Measurements from ENCODE around the gene TRIM49.
"Not testable (repeated sequence)": the region's sequence is repeated elsewhere in the genome, so short reads cannot be mapped to it uniquely, and the experiment has no call there.

TRIM49 gene

GRCh38 chr11:89808475-89808874 lies at the start of gene TRIM49:
Gene TRIM49, minus strand, starts transcription at chr11:89808575. Its CDS starts 4,106 bp downstream, at chr11:89804469.
- not testable (repeated sequence) for DNase-seq

- not testable (repeated sequence) for DNase-seq
Measured at GRCh38 chr11:89826694-89827093, 18.3 kb upstream of the TRIM49 start.

- not testable (repeated sequence) for DNase-seq
Measured at GRCh38 chr11:89820008-89820407, 11.6 kb upstream of the TRIM49 start.

- not testable (repeated sequence) for DNase-seq
Measured at GRCh38 chr11:89813535-89813934, 5.2 kb upstream of the TRIM49 start.

- DNase-seq = not testable (repeated sequence)
Measured at GRCh38 chr11:89787506-89788063, 20.8 kb downstream of the TRIM49 start.

- not testable (repeated sequence) for DNase-seq
Measured at GRCh38 chr11:89785726-89786125, 22.6 kb downstream of the TRIM49 start.

GRCh38 chr11:89750822-89751221 lies 57.6 kb downstream of the TRIM49 start:
- not testable (repeated sequence) for DNase-seq

Data from NCI-H1694 treated with DMSO at 0.1 percent for 48 hours (cell line).